ENCODE measurements around the gene DCHS1. TPM values are rescaled to one million over a fixed set of nuclear protein-coding genes. Genes with fewer than 3 reads are reported as not detected.

Gene DCHS1
- total and polyA plus RNA-seq, 9 of the 15 experiments (the other 6 are each of a cell fraction or from before 2014, with no cell fraction given), result 0.04 to 0.49 (median 0.14) TPM; not detected in 2

DNA sequence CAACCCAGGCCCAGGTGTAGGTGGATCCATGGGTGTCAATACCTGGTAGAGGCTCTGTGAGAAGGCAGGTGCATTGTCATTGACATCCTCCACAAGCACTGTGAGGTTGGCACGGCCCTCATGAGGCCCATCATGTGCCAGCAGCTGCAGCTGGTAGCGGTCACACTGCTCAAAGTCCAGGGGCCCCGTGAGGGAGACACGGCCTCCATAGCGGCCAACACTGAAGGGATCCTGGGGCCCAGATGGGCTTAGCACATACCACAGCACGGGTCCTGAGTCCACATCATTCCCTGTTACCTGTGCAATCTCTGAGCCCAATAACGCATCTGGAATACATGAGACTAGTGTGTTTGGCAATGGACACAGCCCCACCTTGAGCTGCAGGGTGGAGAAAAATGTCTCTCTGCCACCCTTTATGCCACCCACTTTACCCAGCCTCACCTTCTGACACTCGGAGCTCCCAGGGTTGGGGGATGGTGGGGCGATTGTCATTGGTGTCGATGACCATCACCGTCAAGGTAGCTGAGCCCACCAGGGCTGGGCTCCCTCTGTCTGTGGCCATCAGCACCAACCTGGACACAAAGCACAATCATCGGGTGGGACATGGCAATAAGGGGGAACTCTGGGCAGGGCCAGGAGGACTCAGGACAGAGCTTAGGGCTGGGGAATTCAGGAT, 30.3 kb downstream of the DCHS1 start:
- FAIRE-seq (no peak), DNase-seq (ENCODE audit: extremely low read depth in 1 of 4, low spot score in 3 of 4) (no peak), ATAC-seq (no peak)
- intact Hi-C loops (cut with micrococcal nuclease) (no loop called here), in situ Hi-C loops (cut with MboI) (no loop called here)
- Histone ChIP-seq H3K4me3 (no peak overlapping the region), H3K4me2 (ENCODE audit: insufficient read depth, low read length) (no peak overlapping the region), H3K9ac (ENCODE audit: insufficient read depth in 1 of 2, low read depth in 2 of 2, low read length in 2 of 2) (peak overlapping the region in 1 of 2 experiments; percentile 37; a peak in 1 of 4 replicates), H3K4me1 (replicated peaks in 1 of 2; ENCODE audit: control insufficient read depth in 2 of 2, insufficient read depth in 2 of 2, low read length in 2 of 2) (peaks cover 0 to 38% of the 10 kb centered on the region in 2 experiments; a peak in 2 of 5 replicates), H3K36me3 (ENCODE audit: control insufficient read depth, insufficient read depth, low read length) (no peaks in the 10 kb centered on the region), H4K20me1 (replicated peaks; ENCODE audit: control insufficient read depth, insufficient read depth, low read length) (no peaks in the 10 kb centered on the region), H2AFZ (ENCODE audit: low read depth, low read length) (no peak overlapping the region), H3K27ac (ENCODE audit: extremely low read depth, low read depth, low read length) (no peak overlapping the region), H3K27me3 (ENCODE audit: control insufficient read depth in 2 of 2, insufficient read depth in 2 of 2, low read length in 2 of 2) (peaks cover 3 to 37% of the 10 kb centered on the region in 2 experiments; a peak in 4 of 5 replicates), H3K9me1 (ENCODE audit: control insufficient read depth, insufficient read depth, low read length) (no peaks in the 10 kb centered on the region), H3K79me2 (ENCODE audit: control insufficient read depth, insufficient read depth, low read length) (no peaks in the 10 kb centered on the region), H3K9me3 (replicated peaks; ENCODE audit: control insufficient read depth, insufficient read depth, low read depth, low read length) (no peaks in the 10 kb centered on the region)
- ChIA-PET POLR2A (interaction anchor here (0.5 to 1.0 kb wide), 3 partner anchors 14 to 129 kb away, joined by 3 read pairs; partner anchors contain the start of gene MRPL17), CTCF (ENCODE audit: low intra/inter-chr PET ratio) (no interaction called here)
- no TSS peak for BruUV-seq (replicated peaks)
- no peak for TF ChIP-seq ZNF197 (CRISPR knock-in tag; IDR thresholded peaks at IDR 0.05; ENCODE audit: low read depth)
- TF ChIP-seq POLR2AphosphoS2 (IDR thresholded peaks at IDR 0.05; ENCODE audit: low read length), result no peak
- TF ChIP-seq GTF2E2 (tag; IDR thresholded peaks at IDR 0.05), result no peak
- TF ChIP-seq, protein P1, sequence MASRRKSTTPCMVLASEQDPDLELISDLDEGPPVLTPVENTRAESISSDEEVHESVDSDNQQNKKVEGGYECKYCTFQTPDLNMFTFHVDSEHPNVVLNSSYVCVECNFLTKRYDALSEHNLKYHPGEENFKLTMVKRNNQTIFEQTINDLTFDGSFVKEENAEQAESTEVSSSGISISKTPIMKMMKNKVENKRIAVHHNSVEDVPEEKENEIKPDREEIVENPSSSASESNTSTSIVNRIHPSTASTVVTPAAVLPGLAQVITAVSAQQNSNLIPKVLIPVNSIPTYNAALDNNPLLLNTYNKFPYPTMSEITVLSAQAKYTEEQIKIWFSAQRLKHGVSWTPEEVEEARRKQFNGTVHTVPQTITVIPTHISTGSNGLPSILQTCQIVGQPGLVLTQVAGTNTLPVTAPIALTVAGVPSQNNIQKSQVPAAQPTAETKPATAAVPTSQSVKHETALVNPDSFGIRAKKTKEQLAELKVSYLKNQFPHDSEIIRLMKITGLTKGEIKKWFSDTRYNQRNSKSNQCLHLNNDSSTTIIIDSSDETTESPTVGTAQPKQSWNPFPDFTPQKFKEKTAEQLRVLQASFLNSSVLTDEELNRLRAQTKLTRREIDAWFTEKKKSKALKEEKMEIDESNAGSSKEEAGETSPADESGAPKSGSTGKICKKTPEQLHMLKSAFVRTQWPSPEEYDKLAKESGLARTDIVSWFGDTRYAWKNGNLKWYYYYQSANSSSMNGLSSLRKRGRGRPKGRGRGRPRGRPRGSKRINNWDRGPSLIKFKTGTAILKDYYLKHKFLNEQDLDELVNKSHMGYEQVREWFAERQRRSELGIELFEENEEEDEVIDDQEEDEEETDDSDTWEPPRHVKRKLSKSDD (conservative IDR thresholded peaks at IDR 0.05; ENCODE audit: low read length), result no peak
- 25% methylated on average over 11 of the region's 12 CpGs for WGBS (ENCODE audit: insufficient coverage, low coverage, missing lambda C conversion rate)

All from K562 (cell line).